ENCODE results near the gene RND2. TPM values are rescaled to one million over a fixed set of nuclear protein-coding genes. Genes with fewer than 3 reads are reported as not detected.

The RND2 gene
- polyA plus RNA-seq, 1 experiment: 1.3 TPM

DNA sequence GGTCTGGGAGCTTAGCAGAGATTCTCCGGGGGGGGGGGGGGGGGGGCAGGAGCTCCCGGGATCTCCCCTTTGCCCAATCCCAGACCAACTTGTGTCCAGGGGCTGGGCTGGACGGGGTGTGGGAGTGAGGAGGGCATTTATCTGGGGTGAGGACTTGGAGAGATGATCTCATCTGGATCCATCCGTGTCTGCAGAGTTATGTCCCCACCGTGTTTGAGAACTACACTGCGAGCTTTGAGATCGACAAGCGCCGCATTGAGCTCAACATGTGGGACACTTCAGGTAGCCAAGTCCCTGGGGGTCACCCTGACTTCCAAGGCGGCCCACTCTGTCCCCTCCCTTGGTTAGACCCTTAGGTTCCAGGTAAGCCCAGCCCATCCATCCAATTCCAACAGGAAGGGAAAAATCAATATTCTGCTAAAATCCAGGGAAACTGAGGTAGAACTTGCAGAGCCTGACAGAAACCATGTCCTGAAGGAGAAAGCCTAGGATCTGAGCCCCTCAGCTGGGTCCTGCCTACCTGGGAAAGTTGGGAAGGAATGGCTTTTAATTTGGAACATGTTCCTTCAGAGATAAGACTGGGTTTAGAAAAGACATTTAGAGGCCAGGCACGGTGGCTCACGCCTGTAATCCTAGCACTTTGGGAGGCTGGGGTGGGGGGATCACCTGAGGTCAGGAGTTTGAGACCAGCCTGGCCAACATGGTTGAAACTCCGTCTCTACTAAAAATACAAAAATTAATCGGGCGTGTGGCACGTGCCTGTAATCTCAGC, 921 bp downstream of the RND2 start:
- POLR2A ChIA-PET: no interaction called here
- peaks cover 2% of the 10 kb centered on the region; the same call in 1 of the 2 replicates for H3K27me3 ChIP-seq (ENCODE audit: control insufficient read depth, insufficient read depth, low read length)
- H3K4me3 ChIP-seq (ENCODE audit: low read depth, low read length): no peak overlapping the region
- H3K36me3 ChIP-seq (ENCODE audit: control insufficient read depth, insufficient read depth, low read length): no peaks in the 10 kb centered on the region
- TF ChIP-seq, protein P1, sequence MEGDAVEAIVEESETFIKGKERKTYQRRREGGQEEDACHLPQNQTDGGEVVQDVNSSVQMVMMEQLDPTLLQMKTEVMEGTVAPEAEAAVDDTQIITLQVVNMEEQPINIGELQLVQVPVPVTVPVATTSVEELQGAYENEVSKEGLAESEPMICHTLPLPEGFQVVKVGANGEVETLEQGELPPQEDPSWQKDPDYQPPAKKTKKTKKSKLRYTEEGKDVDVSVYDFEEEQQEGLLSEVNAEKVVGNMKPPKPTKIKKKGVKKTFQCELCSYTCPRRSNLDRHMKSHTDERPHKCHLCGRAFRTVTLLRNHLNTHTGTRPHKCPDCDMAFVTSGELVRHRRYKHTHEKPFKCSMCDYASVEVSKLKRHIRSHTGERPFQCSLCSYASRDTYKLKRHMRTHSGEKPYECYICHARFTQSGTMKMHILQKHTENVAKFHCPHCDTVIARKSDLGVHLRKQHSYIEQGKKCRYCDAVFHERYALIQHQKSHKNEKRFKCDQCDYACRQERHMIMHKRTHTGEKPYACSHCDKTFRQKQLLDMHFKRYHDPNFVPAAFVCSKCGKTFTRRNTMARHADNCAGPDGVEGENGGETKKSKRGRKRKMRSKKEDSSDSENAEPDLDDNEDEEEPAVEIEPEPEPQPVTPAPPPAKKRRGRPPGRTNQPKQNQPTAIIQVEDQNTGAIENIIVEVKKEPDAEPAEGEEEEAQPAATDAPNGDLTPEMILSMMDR (IDR thresholded peaks at IDR 0.05; ENCODE audit: insufficient read depth, low read depth, low read length): no peak
- CTCF ChIA-PET: interaction anchor here (0.5 to 1.3 kb wide), 3 partner anchors 16 to 1211 kb away, joined by 3 to 7 read pairs (median 3); no protein-coding TSS in a partner anchor
- no peak for DNase-seq (ENCODE audit: low read depth)

DNA sequence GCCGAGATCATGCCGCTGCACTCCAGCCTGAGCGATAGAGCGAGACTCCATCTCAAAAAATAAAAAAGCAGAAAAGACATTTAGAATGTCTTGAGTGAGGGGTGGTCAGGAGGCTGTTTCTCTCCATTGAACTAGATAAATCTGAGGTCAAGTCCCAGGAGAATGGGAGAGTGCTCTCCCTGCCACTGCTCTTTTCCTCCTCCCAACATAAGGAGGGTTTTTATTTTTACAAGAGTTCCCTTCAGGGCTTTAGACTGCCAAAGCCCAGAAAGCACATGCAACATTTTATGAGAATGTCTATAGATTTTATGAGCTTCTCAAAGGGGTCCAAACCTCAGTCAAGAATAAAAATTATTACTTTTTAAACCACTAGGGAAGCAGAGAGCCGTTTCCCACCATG, 1.6 kb downstream of the RND2 start:
- H3K36me3 ChIP-seq (ENCODE audit: control insufficient read depth, insufficient read depth, low read length): no peaks in the 10 kb centered on the region
- no peak overlapping the region for H3K4me3 ChIP-seq (ENCODE audit: low read depth, low read length)
- peaks cover 2% of the 10 kb centered on the region; the same call in 1 of the 2 replicates for H3K27me3 ChIP-seq (ENCODE audit: control insufficient read depth, insufficient read depth, low read length)
- no peak for DNase-seq (ENCODE audit: low read depth)
- CTCF ChIA-PET: interaction anchor here (1.3 kb wide), 1 partner anchor 16 kb away, joined by 7 read pairs; no protein-coding TSS in a partner anchor
- TF ChIP-seq, protein P1 (IDR thresholded peaks at IDR 0.05; ENCODE audit: insufficient read depth, low read depth, low read length): no peak
- POLR2A ChIA-PET: no interaction called here

DNA sequence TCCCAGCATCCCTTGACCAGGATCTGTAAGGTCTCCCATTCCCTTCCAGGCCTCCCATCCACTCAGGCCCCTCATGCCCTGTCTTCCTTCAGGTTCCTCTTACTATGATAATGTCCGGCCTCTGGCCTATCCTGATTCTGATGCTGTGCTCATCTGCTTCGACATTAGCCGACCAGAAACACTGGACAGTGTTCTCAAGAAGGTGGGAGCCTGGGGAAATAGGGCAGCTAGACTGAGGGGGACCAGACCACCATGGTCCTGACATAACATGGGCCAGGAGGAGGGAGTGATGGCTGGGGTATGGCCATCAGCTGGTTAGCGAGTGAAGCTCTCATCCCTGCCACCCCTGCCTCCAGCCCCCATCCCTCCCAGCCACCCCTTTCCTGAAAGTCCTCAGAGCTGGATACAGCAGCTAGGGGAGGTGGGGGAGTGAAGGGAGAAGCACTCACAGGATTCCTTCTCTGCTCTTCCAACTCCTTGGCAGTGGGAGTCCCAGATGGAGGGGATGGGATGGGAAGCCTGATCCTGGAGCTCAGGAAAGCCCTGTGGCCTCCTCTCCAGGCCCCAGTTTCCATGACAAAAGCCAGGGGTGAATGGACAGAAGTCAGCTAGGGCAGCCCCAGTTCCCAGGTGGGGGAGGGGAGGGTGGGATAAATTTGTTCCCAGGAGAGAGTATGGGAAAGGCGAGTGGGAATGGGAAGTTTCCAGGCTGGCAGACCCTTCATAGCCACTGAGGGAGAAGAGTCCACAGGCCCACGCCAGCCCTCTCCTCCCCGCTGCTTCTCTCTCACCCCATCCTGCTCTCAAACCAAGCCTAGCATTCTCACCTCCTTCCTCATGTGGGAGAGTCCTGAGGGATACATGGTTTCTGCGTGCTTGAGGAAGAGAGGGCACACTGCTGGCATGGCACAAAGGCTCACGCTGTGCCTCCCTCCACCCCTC, 2.3 kb downstream of the RND2 start:
- Histone ChIP-seq H3K27me3 (ENCODE audit: control insufficient read depth, insufficient read depth, low read length) (peaks cover 2% of the 10 kb centered on the region; the same call in 1 of the 2 replicates), H3K4me3 (ENCODE audit: low read depth, low read length) (no peak overlapping the region), H3K36me3 (ENCODE audit: control insufficient read depth, insufficient read depth, low read length) (no peaks in the 10 kb centered on the region)
- TF ChIP-seq, protein P1 (IDR thresholded peaks at IDR 0.05; ENCODE audit: insufficient read depth, low read depth, low read length): no peak
- ChIA-PET POLR2A (no interaction called here), CTCF (no interaction called here)
- DNase-seq (ENCODE audit: low read depth): no peak

DNA sequence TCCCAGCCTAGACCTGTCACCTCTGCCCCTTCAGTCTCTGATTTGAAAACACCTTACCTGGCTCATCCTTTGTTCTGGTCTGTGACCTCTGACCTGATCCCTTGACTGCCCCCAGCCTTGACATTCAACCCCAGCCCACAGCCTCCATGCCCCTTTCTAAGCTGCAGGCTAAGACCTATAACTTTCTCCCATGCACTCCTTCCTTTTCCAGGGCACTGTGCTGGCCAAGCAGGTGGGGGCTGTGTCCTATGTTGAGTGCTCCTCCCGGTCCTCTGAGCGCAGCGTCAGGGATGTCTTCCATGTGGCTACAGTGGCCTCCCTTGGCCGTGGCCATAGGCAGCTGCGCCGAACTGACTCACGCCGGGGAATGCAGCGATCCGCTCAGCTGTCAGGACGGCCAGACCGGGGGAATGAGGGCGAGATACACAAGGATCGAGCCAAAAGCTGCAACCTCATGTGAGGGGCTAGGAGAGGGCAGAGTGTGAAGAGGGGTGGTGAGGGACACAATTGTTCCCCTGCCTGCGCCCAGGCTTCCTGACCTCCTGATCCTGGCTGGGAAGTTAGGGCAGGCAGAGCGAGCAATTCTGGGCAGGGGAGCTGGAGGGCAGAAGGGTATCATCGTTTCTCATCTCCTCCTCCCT, 3.3 kb downstream of the RND2 start:
- ChIA-PET CTCF (no interaction called here), POLR2A (no interaction called here)
- Histone ChIP-seq H3K27me3 (ENCODE audit: control insufficient read depth, insufficient read depth, low read length) (peaks cover 2% of the 10 kb centered on the region; the same call in 1 of the 2 replicates), H3K4me3 (ENCODE audit: low read depth, low read length) (no peak overlapping the region), H3K36me3 (ENCODE audit: control insufficient read depth, insufficient read depth, low read length) (no peaks in the 10 kb centered on the region)
- TF ChIP-seq, protein P1 (IDR thresholded peaks at IDR 0.05; ENCODE audit: insufficient read depth, low read depth, low read length): no peak
- no peak for DNase-seq (ENCODE audit: low read depth)

Data from BJ (cell line).